ENCODE results near the gene SYNE3. TPM values are rescaled to one million over a fixed set of nuclear protein-coding genes. Genes with fewer than 3 reads are reported as not detected.
"Not testable (repeated sequence)": the region's sequence is repeated elsewhere in the genome, so short reads cannot be mapped to it uniquely, and the experiment has no call there.

Gene SYNE3
- total RNA-seq, 4 donors from 2014 or later: 46.9 to 109 (median 88.6) TPM

DNA sequence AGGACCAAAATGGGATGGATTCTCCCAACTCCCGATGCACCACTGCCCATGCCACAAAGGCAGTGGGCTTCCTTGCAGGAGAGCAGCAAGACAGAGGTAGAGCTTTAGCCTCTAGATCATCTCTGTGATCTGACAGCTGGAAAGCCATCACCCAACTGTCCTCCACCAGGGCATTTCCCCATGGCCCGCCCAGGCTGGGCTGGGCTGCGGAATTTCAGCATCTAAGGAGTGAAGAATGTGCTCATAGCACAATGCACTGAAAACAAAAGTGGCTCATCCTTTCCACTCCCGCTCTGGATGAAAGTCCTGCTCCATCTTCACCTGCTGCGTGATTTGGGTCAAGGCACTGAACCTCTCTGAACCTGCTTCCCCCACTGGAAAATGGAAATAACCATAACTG lies 5.6 kb downstream of the SYNE3 start:
- no peak for ATAC-seq (ENCODE audit: low FRiP score)
- no peak for TF ChIP-seq CTCF (IDR thresholded peaks at IDR 0.05)
- DNase-seq (ENCODE audit: low spot score): no peak

- DNase-seq (ENCODE audit: low spot score); ATAC-seq (ENCODE audit: low FRiP score): not testable (repeated sequence)
Measured at GRCh38 chr14:95510344-95510743, 6.1 kb downstream of the SYNE3 start.

- ATAC-seq (ENCODE audit: low FRiP score) (no peak), DNase-seq (ENCODE audit: low spot score) (no peak)
- TF ChIP-seq CTCF (IDR thresholded peaks at IDR 0.05): no peak
Measured at GRCh38 chr14:95509495-95509894, 7.0 kb downstream of the SYNE3 start.

DNA sequence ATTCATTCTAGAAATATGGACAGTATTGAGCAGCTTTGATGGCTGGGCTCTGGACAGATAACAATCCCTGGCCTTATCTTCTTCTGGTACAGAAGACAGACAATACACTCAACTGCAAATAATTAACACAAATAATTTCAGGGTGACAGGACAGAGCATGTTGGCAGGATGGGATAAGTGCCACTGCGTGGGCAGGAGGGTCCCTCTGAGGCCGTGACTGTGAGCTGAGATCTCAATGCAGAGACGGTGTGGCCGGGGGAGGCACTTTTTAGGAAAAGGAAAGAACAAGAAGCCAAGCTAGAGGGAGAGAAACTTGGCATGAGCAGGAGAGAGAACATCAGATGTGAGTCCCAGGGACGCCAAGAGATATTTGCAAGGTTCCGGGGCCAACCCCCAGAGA lies 8.1 kb downstream of the SYNE3 start:
- no peak for TF ChIP-seq CTCF (IDR thresholded peaks at IDR 0.05)

GRCh38 chr14:95507701-95508103 lies 8.7 kb downstream of the SYNE3 start:
- no peak for TF ChIP-seq CTCF (IDR thresholded peaks at IDR 0.05)
- DNase-seq (ENCODE audit: low spot score) (no peak), ATAC-seq (ENCODE audit: low FRiP score) (peak; percentile 72)

More for the DNA sequence above, 8.1 kb downstream of the SYNE3 start:
- DNase-seq (ENCODE audit: low spot score): no peak
- no peak for ATAC-seq (ENCODE audit: low FRiP score)

DNA sequence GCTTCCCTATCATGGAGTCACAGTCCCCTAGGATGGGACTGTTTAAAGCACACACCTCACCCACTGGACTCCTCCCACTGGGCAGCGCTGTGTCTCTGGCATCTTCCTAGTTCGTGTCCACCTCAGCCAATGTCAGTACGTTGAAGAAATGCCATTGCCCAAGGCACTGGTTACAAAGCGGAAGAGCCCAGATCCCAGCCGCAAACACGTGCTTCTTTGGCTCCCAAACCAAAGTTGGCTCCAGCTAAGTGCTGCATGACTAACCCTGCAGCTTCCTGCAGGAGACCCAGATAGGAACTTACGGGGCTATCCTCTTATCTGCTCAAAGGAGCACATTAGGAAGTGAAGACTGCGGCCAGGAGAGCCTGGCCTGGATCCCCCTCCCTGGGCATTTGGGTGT lies 9.3 kb downstream of the SYNE3 start:
- TF ChIP-seq CTCF (IDR thresholded peaks at IDR 0.05): no peak
- DNase-seq (ENCODE audit: low spot score): no peak
- ATAC-seq (ENCODE audit: low FRiP score): peak; percentile 86

DNA sequence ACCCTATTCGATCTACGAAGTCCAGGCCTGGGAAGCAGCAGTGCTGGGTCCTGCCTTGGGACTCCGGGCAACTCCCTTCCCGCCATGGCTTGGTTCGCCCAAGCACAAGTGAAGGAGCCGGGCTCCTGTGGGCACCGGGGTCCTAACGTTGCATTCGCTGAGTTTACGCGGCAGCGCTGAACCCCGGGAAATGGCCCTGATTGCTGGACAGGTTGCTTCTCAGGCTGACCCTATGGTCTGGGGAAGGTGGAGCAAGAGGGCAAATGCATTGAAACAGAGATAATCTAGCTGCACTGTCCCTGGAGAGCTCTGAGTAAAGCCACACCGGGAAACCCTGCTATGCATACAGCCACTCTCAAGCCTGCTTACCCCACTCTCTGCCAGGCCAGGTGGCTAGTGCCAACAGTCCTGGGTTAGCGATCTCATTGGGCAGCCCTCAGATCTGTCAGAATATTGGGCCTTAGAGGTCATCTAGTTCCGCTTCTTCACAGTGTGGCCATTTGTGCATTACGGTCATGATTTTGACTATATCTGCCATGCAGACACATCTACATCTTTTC lies 11.3 kb downstream of the SYNE3 start:
- TF ChIP-seq CTCF (IDR thresholded peaks at IDR 0.05): no peak
- ATAC-seq (ENCODE audit: low FRiP score) (no peak), DNase-seq (ENCODE audit: low spot score) (no peak)

Data from omental fat pad (tissue), 4 donors.